GM21825 (cell line): ENCODE data around the gene CADPS2.

Experiments used
- ATAC-seq: cut with Tn5 transposase; IDR thresholded peaks from one replicate; pipeline ENCODE4 v1.9.1; 2021; ENCODE audit warnings: mild to moderate bottlenecking, moderate library complexity; ENCODE audit not compliant: unreplicated experiment

The CADPS2 gene

DNA sequence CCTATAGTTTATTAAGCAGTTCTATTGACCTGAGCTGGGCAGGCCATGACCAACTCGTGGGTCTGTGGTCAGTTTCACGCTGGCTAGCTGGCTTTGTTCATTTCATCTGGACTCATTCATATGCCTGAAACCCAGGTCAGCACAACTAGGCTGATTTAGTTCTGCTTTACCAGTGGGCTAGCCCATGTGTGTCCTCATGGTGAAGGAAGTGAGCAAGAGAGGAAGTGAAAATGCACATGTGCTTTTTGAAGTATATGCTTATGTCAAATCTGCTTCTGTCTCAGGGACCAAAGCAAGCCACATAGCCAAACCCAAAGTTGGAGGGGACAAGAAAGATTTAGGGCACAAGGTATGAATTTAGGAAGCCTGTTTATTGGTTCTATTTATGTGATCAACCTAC lies 341.8 kb downstream of the CADPS2 start:
- peak; percentile 95 for ATAC-seq

DNA sequence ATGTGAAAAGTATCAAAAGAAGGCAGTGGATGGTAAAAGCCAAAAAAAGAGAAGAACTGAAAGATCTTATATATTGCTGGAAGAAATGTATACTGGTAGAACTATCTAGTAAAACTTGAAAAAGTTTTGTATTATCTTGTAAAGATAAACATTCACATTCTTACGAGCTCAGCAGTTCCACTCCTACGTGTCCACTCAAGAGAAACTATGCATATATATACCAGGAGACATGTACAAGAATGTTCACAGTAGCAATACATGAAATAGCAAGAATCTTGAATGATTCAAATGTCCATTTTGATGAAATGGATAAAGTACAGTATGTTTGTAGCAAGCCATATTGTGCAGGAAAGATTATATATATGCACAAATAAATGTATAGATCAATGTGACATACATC lies 342.4 kb downstream of the CADPS2 start:
- no peak for ATAC-seq

DNA sequence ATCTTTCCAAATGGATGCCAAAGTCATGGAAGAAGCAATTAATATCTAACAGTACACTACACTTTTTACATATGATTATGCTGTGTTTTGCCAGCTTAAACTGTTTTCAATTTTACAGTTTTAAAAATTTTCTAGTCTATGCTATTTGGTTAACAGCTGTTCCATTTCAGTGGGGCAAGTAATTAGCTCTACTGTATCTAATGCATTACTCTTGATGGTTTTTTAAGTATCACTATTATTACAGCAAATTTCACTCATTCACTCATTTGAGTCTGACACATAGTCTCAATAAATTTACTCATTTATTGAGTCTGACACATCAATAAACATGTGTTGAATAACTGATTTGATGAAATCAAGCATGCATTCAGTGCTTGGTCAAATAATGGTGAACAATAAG lies 343.1 kb downstream of the CADPS2 start:
- no peak for ATAC-seq

DNA sequence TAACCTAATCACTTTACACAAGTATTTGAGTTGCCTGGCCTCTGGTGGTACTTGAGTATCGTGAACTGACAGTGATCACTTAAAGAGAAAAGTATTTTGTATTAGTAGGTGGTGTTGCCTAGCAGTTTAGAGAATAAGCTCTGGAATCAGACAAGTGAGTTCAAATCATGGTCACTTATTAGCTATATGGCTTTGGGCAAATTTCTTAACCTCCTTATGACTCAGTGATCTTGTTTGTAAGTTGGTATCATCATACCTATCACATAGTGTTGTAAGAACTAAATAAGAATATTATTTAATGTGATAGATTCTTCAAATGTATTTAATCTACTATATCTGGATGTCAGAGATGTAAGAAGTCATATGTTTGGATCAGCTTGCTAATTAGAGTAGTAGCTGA lies 351.2 kb downstream of the CADPS2 start:
- ATAC-seq: no peak

DNA sequence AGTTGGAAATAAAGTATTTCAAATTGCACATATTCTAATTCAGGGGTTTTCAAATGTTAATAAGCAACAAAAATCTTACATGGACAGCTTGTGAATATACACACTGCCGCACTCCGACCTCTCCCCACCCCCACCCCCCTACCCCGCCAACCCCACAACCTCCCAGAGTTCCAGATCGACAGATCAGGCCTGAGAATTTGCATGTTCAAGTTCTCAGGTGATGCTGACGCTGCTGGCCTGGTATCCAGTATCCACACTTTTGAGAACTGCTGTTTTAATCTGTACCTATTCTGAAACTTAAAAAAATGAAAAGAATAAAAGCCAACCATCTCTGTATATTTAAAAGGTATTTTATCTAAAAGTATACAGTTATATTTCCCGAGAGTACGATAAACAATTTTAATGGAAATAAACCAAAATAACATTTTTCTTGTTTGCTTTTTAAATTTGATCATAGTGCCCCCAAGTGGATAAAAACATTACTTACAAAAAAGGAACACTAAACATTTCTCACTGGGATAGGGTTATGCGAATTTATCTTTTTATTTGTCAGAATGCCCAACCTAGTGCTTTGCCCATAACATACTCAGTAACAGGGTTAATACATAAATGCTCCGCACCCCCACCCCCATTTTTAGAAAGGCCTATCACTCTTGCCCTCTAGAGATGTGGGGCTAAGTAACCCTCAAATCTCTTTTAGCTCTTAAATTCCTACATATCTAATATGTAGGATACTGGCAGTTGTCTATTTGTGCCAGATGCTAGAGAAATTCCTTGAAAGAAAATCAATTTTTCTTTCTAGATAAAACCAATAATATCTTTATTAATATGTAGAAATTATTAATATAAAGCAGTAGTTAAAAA lies 353.6 kb downstream of the CADPS2 start:
- no peak for ATAC-seq

DNA sequence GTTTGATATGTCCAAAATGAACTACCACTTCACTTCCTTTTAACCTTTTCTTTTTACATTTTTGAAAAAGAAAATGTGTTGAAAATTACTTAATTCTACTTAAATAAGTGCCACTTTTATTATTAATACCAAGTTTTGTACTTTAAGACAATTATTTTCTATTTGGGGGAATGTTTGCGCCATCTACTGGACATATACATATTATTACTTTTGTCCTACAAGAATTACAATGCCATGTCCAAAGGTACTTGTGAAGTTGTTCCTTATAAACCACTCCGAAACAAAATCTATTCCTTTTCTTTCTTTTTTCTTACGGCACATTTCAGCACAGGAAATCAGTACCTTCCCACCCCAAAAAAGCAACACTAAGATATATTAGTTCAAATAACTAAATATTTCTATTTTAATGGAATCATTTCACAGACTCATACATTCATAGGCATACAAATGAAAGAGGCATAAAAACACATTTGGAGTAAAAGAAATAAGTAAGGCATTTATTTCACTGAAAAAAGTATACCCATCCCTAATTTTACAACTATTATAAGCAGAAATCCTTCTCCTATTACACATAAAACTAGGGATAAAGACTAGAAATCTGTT lies 357.3 kb downstream of the CADPS2 start:
- no peak for ATAC-seq

DNA sequence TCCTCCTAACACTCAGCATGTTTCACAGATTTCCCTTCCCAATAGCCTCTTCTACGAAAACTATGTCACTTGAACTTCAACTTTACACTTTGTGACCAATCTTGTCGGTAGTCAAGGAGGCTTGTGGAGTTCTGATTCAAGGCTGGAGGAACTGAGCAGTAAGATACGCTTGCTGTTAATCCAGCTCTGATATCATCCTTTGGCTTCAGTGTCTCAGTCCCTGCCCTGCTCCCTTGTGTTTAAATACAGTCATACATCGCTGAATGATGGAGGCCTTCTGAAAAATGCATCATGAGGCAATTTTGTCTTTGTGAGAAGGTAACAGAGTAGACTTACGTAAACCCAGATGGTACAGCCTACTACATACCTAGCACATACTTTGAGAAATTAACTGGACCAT lies 360.9 kb downstream of the CADPS2 start:
- ATAC-seq: no peak

DNA sequence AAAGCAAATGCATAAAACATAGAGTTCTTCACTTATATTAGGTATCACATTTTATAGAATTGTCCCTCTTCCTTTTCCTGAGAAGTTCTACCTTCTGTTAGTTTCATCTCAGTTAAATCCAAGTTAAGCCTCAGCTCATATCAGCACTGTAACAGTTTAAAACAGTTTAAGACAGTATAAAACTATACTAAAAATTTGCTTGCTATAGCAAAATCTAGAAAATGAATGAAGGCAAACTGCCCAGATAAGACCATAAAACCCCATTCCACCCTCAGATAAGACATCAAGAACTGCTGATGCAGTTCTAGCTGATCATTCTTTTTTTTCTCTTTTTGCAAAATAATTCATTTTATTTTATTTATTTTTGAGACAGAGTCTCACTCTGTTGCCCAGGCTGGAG lies 364.5 kb downstream of the CADPS2 start:
- no peak for ATAC-seq

DNA sequence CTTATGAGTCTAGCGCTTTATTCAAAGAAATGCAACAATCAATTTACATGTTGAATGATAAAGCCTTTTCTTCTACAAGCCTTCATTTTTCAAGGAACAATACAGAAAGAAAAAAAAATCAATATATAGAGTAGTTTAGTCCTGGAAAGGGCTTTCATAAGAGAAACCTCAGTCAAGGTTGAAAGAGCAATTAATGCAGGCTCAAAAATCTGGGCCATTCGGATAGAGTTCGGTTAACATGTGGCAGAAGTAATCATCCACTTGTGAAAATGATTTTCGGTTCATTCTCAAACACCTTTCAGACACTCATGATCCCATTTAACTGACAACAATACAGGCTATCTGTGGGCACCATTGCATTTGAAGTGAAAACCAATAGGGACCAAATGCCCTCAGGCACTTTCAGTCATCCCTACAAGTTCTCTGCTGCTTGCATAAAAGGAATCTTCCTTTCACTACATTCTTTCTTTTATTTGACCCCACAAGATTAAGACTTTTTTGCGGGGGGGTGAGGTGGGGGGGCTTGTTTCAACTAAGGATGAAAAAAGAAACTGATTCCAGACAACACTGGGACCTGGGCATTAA lies 365.2 kb downstream of the CADPS2 start:
- no peak for ATAC-seq

DNA sequence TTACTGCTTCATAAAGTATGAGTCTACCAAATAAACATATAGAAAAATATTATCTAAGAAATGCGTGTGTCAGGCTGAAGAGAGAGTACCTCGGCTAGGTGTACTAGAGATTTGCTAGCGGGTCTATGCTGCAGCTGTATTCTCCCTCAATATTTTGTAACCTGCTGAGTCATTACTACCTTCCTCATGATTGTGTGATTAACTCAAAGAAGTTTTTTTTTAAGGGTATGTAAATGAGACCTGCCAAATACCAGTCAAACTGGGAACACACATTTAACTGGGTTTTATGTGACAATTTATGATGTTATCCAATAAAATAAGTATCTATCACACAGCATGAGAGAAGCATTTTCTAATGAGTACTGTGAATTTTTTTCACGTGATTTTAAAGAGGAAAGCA lies 367.8 kb downstream of the CADPS2 start:
- no peak for ATAC-seq

DNA sequence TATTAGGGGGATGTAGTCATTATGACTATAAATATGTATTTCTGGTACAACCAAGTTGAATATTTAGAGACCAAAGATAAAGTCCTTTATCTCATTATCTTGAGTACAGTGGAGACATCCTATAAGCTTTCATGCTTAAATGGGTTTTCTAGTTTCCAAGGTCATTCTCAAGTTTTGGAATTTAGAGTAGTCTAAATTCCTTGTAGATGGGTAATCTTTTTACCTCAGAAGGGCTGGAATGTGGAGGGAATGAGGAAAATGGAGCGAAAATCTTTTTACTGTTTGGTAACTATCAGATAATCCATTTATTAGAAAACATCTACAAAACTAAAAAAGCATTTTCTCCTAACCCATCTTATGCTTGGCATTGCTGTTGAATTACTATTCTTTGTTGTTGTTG lies 368.7 kb downstream of the CADPS2 start:
- no peak for ATAC-seq

DNA sequence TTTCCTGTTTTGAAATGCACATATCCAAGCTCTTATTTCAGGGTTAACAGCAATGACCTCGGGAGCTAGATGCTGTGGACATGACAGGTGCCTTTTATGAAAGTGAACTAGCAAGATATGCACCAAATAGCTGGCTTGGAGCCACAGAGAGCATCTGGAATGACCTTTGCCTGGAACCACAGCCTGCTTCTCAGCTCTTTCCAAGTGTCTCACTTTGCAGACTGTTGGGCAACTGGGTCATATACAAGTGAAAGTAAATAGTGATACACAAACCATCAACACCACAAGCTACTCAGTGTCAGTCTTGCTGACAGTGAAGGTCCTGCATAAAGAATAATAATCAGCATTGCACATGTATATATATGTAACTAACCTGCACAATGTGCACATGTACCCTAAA lies 370.9 kb downstream of the CADPS2 start:
- ATAC-seq: no peak

DNA sequence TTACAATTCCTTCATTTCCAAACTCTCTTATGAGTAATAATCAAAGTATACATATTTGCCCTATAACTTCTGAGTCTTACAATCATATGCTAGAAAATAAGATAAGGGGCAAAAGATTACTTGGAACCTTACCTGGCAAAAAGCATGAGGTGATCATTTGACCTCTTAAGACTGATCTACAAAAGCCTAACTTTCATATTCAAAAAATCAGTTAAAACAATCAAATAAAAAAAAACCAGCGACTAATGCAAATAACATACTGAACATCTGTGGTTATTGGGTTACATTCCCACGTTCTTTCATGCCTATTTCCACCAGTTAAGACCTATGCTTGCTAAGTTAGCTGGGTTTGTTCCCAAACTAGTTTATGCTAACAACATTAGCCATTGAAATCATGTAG lies 375.0 kb downstream of the CADPS2 start:
- ATAC-seq: no peak

DNA sequence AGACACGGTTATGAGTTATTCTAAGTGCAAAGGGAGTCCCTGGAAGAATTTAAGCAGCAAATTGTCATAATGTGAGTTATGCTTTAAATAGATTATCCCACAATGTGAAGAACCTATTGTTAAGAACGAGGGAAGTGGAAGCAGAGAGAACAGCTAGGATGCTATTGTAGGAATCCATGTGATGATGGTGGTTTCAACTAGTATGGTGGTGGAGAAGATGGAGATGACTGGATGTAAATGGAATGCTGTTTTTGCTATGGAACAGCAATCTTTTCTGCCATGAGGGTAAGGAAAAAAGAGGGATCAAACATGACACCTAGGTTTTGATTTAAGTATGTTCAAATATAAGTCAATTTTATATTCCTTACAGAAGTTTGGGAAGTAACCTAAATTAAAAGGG lies 378.7 kb downstream of the CADPS2 start:
- no peak for ATAC-seq

DNA sequence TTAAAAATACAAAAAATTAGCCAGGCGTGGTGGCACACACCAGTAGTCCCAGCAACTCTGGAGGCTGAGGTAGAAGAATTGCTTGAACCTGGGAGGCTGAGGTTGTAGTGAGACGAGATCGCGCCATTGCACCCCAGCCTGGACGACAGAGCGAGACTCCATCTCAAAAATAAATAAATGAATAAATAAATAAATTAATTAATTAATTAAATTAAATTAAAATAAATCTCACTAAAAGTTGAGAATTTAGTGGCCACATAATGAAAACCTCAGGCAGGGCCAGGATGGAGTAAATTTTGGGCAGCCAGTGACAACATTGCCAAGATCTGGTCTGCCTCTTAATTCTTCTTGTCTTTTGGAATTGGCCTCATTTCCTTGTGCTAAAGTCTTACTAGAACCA lies 394.3 kb downstream of the CADPS2 start:
- no peak for ATAC-seq

DNA sequence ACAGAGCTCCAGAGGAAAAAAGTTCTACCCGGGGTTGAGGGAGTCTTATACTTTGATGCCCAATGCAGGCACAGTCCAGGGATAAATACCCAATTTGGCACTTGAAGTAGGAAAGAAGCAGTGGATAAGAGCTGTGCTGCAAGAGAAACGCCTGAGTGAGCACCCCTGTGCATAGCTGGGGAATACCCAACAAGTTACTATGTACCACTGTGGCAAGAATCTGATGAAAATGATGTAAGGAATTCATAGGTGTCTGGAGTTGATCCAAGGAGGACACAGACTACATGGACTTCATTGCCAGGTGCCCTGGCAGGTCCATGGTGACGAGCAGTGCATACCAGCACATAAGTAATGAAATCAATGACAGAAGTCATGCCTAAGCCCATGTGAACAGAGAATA lies 398.0 kb downstream of the CADPS2 start:
- no peak for ATAC-seq

DNA sequence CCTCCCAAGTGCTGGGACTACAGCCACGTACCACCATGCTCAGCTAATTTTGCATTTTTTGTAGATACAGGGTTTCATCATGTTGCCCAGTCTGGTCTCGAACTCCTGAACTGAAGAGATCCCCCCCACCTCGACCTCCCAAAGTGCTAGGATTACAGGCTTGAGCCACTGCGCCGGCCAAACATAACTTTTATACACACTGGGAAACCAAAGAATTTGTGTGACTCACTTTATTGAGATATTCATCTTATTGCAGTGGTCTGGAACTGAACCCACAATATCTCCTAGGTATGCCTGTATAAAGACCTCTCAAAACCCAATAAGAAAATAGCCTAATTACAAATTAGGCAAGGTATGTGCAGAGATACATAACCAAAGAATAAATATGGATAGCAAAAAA lies 399.1 kb downstream of the CADPS2 start:
- ATAC-seq: no peak

DNA sequence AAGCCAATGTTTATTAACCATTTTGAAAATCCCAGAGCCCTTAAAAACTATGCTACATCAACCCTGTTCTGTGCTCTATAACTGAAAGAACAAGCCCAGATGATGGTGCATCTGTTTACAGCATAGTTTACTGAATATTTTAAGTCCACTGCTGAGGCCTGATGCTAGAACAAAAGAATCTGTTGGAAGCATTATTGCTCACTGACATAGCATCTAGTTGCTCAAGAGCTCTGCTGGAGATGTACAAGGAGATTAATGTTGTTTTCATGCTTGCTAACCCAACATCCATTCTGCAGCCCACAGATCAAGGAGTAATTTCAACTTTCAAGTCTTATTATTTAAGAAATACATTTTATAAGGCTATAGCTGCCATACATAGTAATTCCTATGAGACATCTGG lies 400.4 kb downstream of the CADPS2 start:
- ATAC-seq: no peak

DNA sequence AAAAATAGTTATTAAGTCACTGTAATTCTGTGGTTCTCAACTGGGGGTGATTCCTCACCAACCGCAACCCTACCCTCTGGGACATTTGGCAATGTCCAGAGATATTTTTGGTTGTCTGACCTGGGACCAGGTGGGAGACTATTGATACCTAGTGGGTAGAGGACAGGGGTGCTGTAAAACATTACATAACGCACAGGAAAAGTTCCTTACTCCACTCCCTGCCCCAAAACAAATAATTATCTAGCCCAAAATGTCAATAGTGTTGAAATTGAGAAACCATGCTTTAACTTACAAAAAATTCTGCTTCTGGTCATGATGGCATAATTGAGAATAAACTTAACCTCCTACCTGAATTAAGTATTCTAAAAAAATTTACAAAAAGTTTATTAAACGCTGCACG lies 404.0 kb downstream of the CADPS2 start:
- ATAC-seq: no peak

DNA sequence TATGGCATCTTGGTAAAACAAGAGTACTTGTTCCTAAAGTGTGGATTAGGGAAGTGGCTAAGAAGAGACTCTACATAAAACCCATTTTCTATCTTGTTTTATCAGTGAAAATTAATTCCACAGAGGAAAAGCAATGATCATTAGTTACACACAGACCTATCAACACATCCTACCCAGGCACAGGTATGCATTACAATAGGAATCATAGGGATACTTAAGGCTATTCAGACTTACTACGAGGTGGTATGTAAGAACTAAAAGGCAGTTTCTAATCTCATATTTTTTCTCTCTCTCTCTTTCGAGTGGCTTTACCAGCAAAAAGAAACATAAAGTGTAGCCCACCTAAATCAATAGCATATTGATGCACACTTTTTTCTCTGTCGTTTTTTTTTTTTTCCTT lies 415.4 kb downstream of the CADPS2 start:
- ATAC-seq: no peak

DNA sequence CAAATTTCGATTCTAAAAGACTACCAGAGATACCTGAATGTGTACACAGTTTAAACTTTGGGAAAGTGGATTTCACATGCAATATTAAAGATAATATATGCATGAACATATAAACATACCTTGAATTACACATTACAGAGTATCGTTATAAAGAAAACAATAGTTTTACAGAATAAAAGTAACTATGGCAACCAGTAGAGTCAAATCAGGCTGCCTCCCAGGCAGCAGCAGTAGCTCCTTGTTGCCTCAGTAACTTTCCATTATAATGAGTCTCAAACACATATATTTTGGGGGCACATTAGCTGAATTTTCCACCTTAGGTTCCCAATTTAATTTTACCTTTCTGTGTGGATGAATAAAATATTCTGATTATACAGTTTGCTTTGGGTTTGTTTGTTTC lies 417.3 kb downstream of the CADPS2 start:
- no peak for ATAC-seq

DNA sequence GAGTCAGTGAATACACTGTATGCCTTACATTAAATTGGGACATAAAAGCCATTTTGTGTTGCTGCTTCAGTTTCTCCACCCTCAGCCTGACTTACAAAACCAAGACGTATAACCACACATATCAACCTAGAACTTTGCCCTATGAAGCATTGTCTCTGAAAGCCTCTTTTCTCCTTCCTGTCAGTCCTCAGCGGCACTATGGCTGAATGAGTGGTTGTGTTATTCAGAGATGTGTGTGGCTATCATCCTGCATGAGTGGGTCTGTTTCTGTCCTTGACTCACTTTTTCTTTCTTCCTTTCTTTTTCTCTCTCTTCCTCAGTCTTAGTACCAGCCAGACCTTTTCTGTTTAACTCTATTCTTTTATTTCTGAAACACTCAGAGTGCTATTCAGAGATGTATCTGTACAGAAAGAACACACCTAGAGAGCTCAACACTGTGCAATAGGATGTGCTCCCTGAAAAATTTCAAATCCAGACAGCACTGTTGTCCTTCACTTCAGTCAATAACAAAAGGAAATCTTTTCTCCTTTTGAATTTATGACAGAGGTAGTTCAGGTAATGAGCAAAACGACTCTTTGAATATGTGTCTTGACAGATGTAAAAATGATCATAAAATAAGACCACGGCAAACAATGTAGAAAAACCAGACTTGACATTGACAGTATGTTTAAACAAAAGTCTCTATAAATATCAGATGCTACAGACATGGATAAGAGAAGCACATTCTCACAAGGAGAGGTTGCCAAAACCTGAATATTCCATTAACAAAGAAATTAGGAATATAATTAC lies 418.4 kb downstream of the CADPS2 start:
- no peak for ATAC-seq
